GM04503 (cell line): ENCODE results near the gene FOXI1.

ENCODE experiments used
- DNase-seq: peaks from one replicate; pipeline ENCODE4 v3.0.0-alpha.2; 2012; ENCODE audit warnings: low read depth

The FOXI1 gene

GRCh38 chr5:170105642-170106611 is at the start of gene FOXI1:
TSS of gene FOXI1 (plus strand) at chr5:170105897. CDS start at chr5:170105958, 61 bp downstream.
- no peak for DNase-seq

GRCh38 chr5:170056561-170057267 is 49.0 kb upstream of the FOXI1 start:
- DNase-seq: no peak

- DNase-seq: no peak
Observed at GRCh38 chr5:170057311-170057710, 48.4 kb upstream of the FOXI1 start.

GRCh38 chr5:170059221-170059620 is 46.5 kb upstream of the FOXI1 start:
- DNase-seq: no peak

GRCh38 chr5:170067152-170067551 is 38.5 kb upstream of the FOXI1 start:
- no peak for DNase-seq

- no peak for DNase-seq
Observed at GRCh38 chr5:170067574-170068170, 38.0 kb upstream of the FOXI1 start.

- DNase-seq: no peak
Observed at GRCh38 chr5:170069512-170069911, 36.2 kb upstream of the FOXI1 start.

GRCh38 chr5:170070556-170071412 is 34.9 kb upstream of the FOXI1 start:
- no peak for DNase-seq

- no peak for DNase-seq
Observed at GRCh38 chr5:170071748-170072147, 33.9 kb upstream of the FOXI1 start.

- no peak for DNase-seq
Observed at GRCh38 chr5:170075696-170076095, 30.0 kb upstream of the FOXI1 start.

- no peak for DNase-seq
Observed at GRCh38 chr5:170076211-170076610, 29.5 kb upstream of the FOXI1 start.

- DNase-seq: no peak
Observed at GRCh38 chr5:170076739-170077138, 29.0 kb upstream of the FOXI1 start.

- DNase-seq: no peak
Observed at GRCh38 chr5:170077526-170077925, 28.2 kb upstream of the FOXI1 start.

GRCh38 chr5:170078458-170078857 is 27.2 kb upstream of the FOXI1 start:
- no peak for DNase-seq

GRCh38 chr5:170078931-170079330 is 26.8 kb upstream of the FOXI1 start:
- no peak for DNase-seq

- DNase-seq: no peak
Observed at GRCh38 chr5:170080217-170080616, 25.5 kb upstream of the FOXI1 start.

GRCh38 chr5:170080786-170081445 is 24.8 kb upstream of the FOXI1 start:
- no peak for DNase-seq

- DNase-seq: no peak
Observed at GRCh38 chr5:170081616-170082015, 24.1 kb upstream of the FOXI1 start.

GRCh38 chr5:170082701-170083100 is 23.0 kb upstream of the FOXI1 start:
- no peak for DNase-seq

- DNase-seq: no peak
Observed at GRCh38 chr5:170087168-170087817, 18.4 kb upstream of the FOXI1 start.
